Right atrium auricular region (tissue), 2 donors: ENCODE data around the gene CMTM8. TPM values are rescaled to one million over a fixed set of nuclear protein-coding genes. Genes with fewer than 3 reads are reported as not detected.

Source experiments
- DNase-seq: peaks from one replicate; pipeline ENCODE4 v3.0.0-alpha.2; 2019; ENCODE audit warnings: low spot score
- H3K27ac ChIP-seq, 2 donors: fragments of 200-600 bp; sonication (generic); 1 replicate in 1 of 2; 2 replicates in 1 of 2; pipeline ENCODE4 v1.5.1; 2016 to 2019
- H3K27me3 ChIP-seq, 2 donors: fragments of 200-600 bp; sonication (generic); one replicate each; pipeline versions ENCODE4 v1.5.1 to v1.6.0; 2017 to 2019
- H3K36me3 ChIP-seq: fragments of 200-600 bp; sonication (generic); one replicate; pipeline ENCODE4 v1.5.1; 2016
- H3K4me1 ChIP-seq, 2 donors: fragments of 200-600 bp; sonication (generic); one replicate each; pipeline versions ENCODE4 v1.5.1 to v1.6.0; 2017 to 2019
- H3K4me3 ChIP-seq, 2 donors: fragments of 200-600 bp; sonication (generic); 1 replicate in 1 of 2; 2 replicates in 1 of 2; pipeline ENCODE4 v1.5.1; 2017 to 2019; ENCODE audit warnings: mild to moderate bottlenecking in 1 of 2, moderate library complexity in 1 of 2
- H3K9me3 ChIP-seq, 2 donors: fragments of 200-600 bp; sonication (generic); one replicate each; pipeline ENCODE4 v1.5.1; 2019
- total RNA-seq, 2 donors: library from RNA; depleted of rRNA; stranded (reverse); fragments of >200 nt; gene quantifications; one replicate each; pipeline ENCODE4 v1.1.0, GENCODE V29; 2016
- TF ChIP-seq, protein P1 (sequence below), 2 donors: fragments of 200-600 bp; sonication (generic); IDR thresholded peaks; one replicate each; pipeline ENCODE4 v1.5.1; 2019; ENCODE audit warnings: antibody characterized with exemption in 2 of 2

Gene CMTM8
- total RNA-seq, 2 donors from 2014 or later: 3.1 to 7.1 TPM

DNA sequence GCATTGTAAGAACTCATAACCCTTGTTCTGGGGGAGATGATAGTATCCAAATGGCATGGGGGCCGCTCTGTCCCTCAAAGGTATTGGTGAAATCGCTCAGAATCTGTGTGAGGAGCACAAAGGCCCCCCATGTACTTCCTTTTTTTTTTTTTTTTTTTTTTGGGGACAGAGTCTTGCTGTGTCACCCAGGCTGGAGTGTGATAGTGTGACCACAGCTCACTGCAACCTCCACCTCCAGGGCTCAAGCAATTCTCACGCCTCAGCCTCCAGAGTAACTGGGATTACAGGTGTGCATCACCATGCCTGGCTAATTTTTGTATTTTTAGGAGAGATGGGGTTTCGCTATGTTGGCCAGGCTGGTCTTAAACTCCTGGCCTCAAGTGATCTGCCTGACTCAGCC, 37.0 kb downstream of the CMTM8 start:
- peaks cover 0 to 5% of the 10 kb centered on the region in 2 donors for H3K4me1 ChIP-seq
- DNase-seq: no peak
- H3K4me3 ChIP-seq: no peak overlapping the region
- H3K27me3 ChIP-seq: no peaks in the 10 kb centered on the region
- H3K9me3 ChIP-seq: no peaks in the 10 kb centered on the region
- no peak overlapping the region for H3K27ac ChIP-seq
- no peaks in the 10 kb centered on the region for H3K36me3 ChIP-seq
- TF ChIP-seq, protein P1, sequence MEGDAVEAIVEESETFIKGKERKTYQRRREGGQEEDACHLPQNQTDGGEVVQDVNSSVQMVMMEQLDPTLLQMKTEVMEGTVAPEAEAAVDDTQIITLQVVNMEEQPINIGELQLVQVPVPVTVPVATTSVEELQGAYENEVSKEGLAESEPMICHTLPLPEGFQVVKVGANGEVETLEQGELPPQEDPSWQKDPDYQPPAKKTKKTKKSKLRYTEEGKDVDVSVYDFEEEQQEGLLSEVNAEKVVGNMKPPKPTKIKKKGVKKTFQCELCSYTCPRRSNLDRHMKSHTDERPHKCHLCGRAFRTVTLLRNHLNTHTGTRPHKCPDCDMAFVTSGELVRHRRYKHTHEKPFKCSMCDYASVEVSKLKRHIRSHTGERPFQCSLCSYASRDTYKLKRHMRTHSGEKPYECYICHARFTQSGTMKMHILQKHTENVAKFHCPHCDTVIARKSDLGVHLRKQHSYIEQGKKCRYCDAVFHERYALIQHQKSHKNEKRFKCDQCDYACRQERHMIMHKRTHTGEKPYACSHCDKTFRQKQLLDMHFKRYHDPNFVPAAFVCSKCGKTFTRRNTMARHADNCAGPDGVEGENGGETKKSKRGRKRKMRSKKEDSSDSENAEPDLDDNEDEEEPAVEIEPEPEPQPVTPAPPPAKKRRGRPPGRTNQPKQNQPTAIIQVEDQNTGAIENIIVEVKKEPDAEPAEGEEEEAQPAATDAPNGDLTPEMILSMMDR (IDR thresholded peaks at IDR 0.05): no peak

DNA sequence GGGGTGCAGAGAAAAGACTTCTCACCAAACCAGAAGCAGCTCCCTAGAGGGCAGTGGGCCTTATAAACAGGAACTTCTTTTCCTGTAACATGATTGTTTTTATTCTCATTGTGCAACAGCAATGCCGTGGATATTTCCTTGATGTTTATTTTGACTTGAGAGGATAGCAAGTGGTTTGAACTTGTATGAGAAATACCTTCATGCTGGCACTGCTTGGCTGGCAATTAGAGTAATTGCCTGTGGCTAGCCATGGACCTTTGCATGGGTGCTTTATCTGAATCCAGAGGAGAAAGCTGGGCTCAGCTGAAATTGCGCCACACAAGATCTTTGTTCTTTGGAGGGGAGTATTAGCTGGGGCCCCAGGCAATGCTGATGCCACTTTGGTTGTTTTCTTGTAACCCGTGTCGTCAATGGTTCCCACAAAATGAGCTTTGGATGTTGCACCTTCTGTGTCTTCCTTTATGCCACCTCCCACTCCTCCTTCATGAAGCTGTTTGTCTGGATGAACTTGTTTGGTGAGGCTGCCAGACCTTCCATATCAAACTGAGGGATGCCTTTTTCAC, 37.9 kb downstream of the CMTM8 start:
- no peak for DNase-seq
- H3K4me1 ChIP-seq: peaks cover 0 to 5% of the 10 kb centered on the region in 2 donors
- no peaks in the 10 kb centered on the region for H3K27me3 ChIP-seq
- TF ChIP-seq, protein P1 (IDR thresholded peaks at IDR 0.05): no peak
- no peaks in the 10 kb centered on the region for H3K9me3 ChIP-seq
- H3K36me3 ChIP-seq: no peaks in the 10 kb centered on the region
- H3K4me3 ChIP-seq: no peak overlapping the region
- H3K27ac ChIP-seq: no peak overlapping the region

DNA sequence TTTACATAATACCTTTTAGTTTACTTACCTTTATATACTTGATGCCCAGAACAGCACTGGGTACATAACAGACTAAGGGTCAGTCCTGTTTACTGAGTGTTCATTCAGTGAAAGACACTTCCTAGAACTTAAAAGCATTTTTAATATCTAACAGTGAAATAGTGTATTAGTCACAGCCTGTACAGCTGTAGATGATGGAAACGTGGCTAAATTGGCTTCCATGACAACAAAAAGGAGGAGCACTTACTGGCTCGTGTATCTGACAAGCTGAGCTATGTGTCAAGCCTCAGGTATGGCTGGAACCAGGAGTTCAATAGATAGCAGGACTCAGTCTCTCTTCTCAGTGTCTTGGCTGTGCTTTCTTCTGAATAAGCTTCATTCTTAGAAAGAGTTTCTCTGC, 40.2 kb downstream of the CMTM8 start:
- H3K27me3 ChIP-seq: no peaks in the 10 kb centered on the region
- no peak for DNase-seq
- H3K27ac ChIP-seq: no peak overlapping the region
- peaks cover 0 to 14% of the 10 kb centered on the region in 2 donors for H3K4me1 ChIP-seq
- TF ChIP-seq, protein P1 (IDR thresholded peaks at IDR 0.05): no peak
- no peaks in the 10 kb centered on the region for H3K36me3 ChIP-seq
- H3K4me3 ChIP-seq: no peak overlapping the region
- no peaks in the 10 kb centered on the region for H3K9me3 ChIP-seq

DNA sequence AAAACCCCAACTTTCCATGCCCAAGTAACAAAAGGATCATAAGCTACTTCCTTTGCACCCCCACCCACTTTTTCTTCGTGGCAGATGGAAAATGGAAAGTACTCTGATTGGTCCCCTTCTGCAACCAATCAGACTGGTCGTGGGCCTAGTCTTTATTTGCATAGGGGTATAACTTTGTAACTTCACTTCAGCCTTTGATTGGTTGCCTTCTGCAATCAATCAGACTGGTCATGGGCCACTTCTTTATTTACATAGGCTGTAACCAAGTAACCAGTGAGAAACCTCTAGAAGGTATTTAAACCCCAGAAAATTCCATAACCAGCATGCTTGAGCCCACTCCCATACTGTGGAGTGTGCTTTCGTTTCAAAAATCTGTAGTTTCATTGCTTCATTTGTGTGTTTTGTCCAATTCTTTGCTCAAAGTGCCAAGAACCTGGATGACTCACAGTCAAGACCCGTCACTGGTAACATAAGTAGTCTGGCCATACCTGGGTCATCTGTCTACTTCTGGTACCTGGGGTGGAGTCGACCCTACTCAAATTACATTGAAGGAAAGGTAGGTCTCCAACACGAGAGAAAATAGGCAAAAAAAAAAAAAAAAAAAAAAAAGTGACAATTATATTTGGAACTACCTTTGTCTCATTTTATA, 41.9 kb downstream of the CMTM8 start:
- TF ChIP-seq, protein P1 (IDR thresholded peaks at IDR 0.05): no peak
- DNase-seq: no peak
- H3K4me1 ChIP-seq: peaks cover 0 to 14% of the 10 kb centered on the region in 2 donors

DNA sequence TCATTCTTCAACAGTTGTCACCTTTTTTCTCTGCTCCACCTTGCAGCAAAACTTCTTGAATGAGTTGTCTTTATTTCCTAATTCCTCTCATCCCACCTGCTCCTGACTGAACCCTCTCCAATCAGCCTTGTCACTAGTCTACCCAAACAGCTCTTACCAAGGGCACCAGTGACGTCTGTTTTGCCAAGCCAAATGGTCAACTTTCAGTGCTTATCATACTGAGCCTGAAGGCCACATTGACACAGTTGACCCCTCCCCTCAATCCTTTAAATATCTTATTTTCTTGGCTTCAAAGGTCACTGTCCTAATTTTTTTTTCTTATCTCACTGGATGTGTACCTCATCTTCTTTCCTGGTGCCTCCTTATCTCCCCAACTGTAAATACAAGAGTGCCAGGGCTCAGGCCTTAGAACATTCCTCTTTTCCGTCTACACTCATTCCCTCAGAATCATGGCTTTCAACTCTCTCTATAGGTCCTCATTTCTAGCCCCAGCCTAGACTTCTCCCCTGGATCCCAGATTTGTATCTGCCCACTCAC, 43.2 kb downstream of the CMTM8 start:
- peaks cover 0 to 9% of the 10 kb centered on the region in 2 donors for H3K4me1 ChIP-seq
- TF ChIP-seq, protein P1 (IDR thresholded peaks at IDR 0.05): no peak

More for the DNA sequence above, 41.9 kb downstream of the CMTM8 start:
- Histone ChIP-seq H3K9me3 (no peaks in the 10 kb centered on the region), H3K27ac (no peak overlapping the region), H3K4me3 (no peak overlapping the region), H3K27me3 (no peaks in the 10 kb centered on the region), H3K36me3 (no peaks in the 10 kb centered on the region)

More for the DNA sequence above, 43.2 kb downstream of the CMTM8 start:
- no peaks in the 10 kb centered on the region for H3K9me3 ChIP-seq
- no peaks in the 10 kb centered on the region for H3K36me3 ChIP-seq
- DNase-seq: no peak
- H3K27ac ChIP-seq: no peak overlapping the region
- H3K4me3 ChIP-seq: no peak overlapping the region
- H3K27me3 ChIP-seq: no peaks in the 10 kb centered on the region
